GM23338 (cell line): ENCODE measurements around the gene RFK. TPM values are rescaled to one million over a fixed set of nuclear protein-coding genes. Genes with fewer than 3 reads are reported as not detected.

Source experiments
- ATAC-seq: fragments of 200-7000 bp; cut with Tn5 transposase; 3 replicates; pipeline ENCODE4 v1.9.1; 2020
- DNase-seq: peaks from one replicate; pipeline ENCODE4 v3.0.0-alpha.2; 2015; ENCODE audit warnings: low spot score
- H2AFZ ChIP-seq: fragments of 200-600 bp; sonication (generic); 2 replicates; pipeline ENCODE4 v1.8.0; 2016; ENCODE audit warnings: antibody characterized with exemption, mild to moderate bottlenecking, moderate library complexity
- H3F3A ChIP-seq: fragments of 200-600 bp; sonication (generic); replicated peaks from 2 replicates; pipeline ENCODE4 v1.8.0; 2017; ENCODE audit warnings: antibody characterized with exemption, mixed run types, low read depth
- H3K27ac ChIP-seq: fragments of 200-600 bp; sonication (generic); 2 replicates; pipeline ENCODE4 v1.6.1; 2016; ENCODE audit warnings: low read depth
- H3K27me3 ChIP-seq: fragments of 200-600 bp; sonication (generic); 2 replicates; pipeline ENCODE4 v1.8.0; 2016; ENCODE audit warnings: mild to moderate bottlenecking, mixed run types, moderate library complexity; ENCODE audit not compliant: insufficient read depth
- H3K36me3 ChIP-seq: fragments of 200-600 bp; sonication (generic); 2 replicates; pipeline ENCODE4 v1.8.0; 2016; ENCODE audit warnings: mild to moderate bottlenecking; ENCODE audit not compliant: insufficient read depth
- H3K4me1 ChIP-seq: fragments of 200-600 bp; sonication (generic); 2 replicates; pipeline ENCODE4 v1.8.0; 2016; ENCODE audit warnings: mild to moderate bottlenecking, moderate library complexity; ENCODE audit not compliant: insufficient read depth
- H3K4me2 ChIP-seq: fragments of 200-600 bp; sonication (generic); 2 replicates; pipeline ENCODE4 v1.7.1; 2017; ENCODE audit warnings: mixed run types
- H3K4me3 ChIP-seq: fragments of 200-600 bp; sonication (generic); 2 replicates; pipeline ENCODE4 v1.6.1; 2016; ENCODE audit warnings: mixed run types
- H3K79me2 ChIP-seq: fragments of 200-600 bp; sonication (generic); replicated peaks from 2 replicates; pipeline ENCODE4 v1.8.0; 2017; ENCODE audit warnings: mild to moderate bottlenecking; ENCODE audit not compliant: insufficient read depth
- H3K9me2 ChIP-seq: fragments of 200-600 bp; sonication (generic); 2 replicates; pipeline ENCODE4 v1.8.0; 2017; ENCODE audit not compliant: insufficient read depth
- H4K20me1 ChIP-seq: fragments of 200-600 bp; sonication (generic); replicated peaks from 2 replicates; pipeline ENCODE4 v1.8.0; 2017; ENCODE audit warnings: mild to moderate bottlenecking; ENCODE audit not compliant: insufficient read depth
- H3K27ac Mint-ChIP-seq: 2 replicates; pipeline ENCODE4 v1.8.0; 2020; ENCODE audit warnings: inconsistent platforms, mild to moderate bottlenecking, moderate library complexity, mixed read lengths
- H3K27me3 Mint-ChIP-seq: 3 replicates; pipeline ENCODE4 v1.8.0; 2022; ENCODE audit warnings: low read depth, mild to moderate bottlenecking, moderate library complexity, mixed read lengths, inconsistent platforms; ENCODE audit not compliant: insufficient read depth, poor library complexity
- H3K36me3 Mint-ChIP-seq: 3 replicates; pipeline ENCODE4 v1.8.0; 2021; ENCODE audit warnings: low read depth, mild to moderate bottlenecking, inconsistent platforms, moderate library complexity, mixed read lengths
- H3K4me1 Mint-ChIP-seq: 3 replicates; pipeline ENCODE4 v1.8.0; 2020; ENCODE audit warnings: mild to moderate bottlenecking, inconsistent platforms, mixed read lengths
- H3K4me3 Mint-ChIP-seq: 3 replicates; pipeline ENCODE4 v1.8.0; 2021; ENCODE audit warnings: moderate library complexity, mild to moderate bottlenecking, inconsistent platforms, mixed read lengths
- H3K9me3 Mint-ChIP-seq: 3 replicates; pipeline ENCODE4 v1.8.0; 2020; ENCODE audit warnings: moderate library complexity, mild to moderate bottlenecking, inconsistent platforms, mixed read lengths
- EZH2 ChIP-seq: fragments of 200-600 bp; sonication (generic); IDR thresholded peaks from one replicate; pipeline ENCODE4 v1.8.0; 2017; ENCODE audit warnings: antibody characterized with exemption, mild to moderate bottlenecking, low read depth; ENCODE audit not compliant: unreplicated experiment
- EZH2phosphoT487 ChIP-seq: fragments of 200-600 bp; sonication (generic); IDR thresholded peaks from one replicate; pipeline ENCODE4 v1.8.1; 2018; ENCODE audit warnings: antibody characterized with exemption; ENCODE audit not compliant: unreplicated experiment
- JUNB ChIP-seq: IDR thresholded peaks from one replicate; pipeline ENCODE4 v1.6.1; 2016; ENCODE audit warnings: antibody characterized with exemption; ENCODE audit not compliant: unreplicated experiment
- POLR2AphosphoS5 ChIP-seq: IDR thresholded peaks from 2 replicates; pipeline ENCODE4 v1.6.1; 2016; ENCODE audit warnings: antibody characterized with exemption, low read depth
- ZNF114 ChIP-seq: fragments of 250-450 bp; sonication (Bioruptor Pico); IDR thresholded peaks from 2 replicates; pipeline ENCODE4 v1.5.0; 2020; ENCODE audit warnings: mild to moderate bottlenecking, moderate library complexity
- ZNF331 ChIP-seq: fragments of 250-450 bp; sonication (Bioruptor Pico); IDR thresholded peaks from 2 replicates; pipeline ENCODE4 v1.5.0; 2020; ENCODE audit warnings: low read depth, mild to moderate bottlenecking, moderate library complexity
- polyA plus RNA-seq: library from polyadenylated mRNA; unstranded; fragments of >200 nt; fragmentation: Nextera tagmentation; extraction: Ambion mirVana; gene quantifications from 2 replicates; pipeline ENCODE4 v1.2.1, GENCODE V29; 2016
- total RNA-seq: library from RNA; depleted of rRNA; stranded (reverse); fragments of >200 nt; shearing (Covaris generic); gene quantifications from 2 replicates; pipeline ENCODE4 v1.2.3, GENCODE V29; 2014
- TF ChIP-seq, protein P1 (sequence below): fragments of 250-450 bp; sonication (Bioruptor Pico); IDR thresholded peaks from 2 replicates; pipeline ENCODE4 v1.5.0; 2020; ENCODE audit warnings: mild to moderate bottlenecking, moderate library complexity
- TF ChIP-seq, protein P2 (sequence below): IDR thresholded peaks from 2 replicates; pipeline ENCODE4 v1.6.1; 2016; ENCODE audit warnings: antibody characterized with exemption

RFK gene
- total and polyA plus RNA-seq, 2 experiments from 2014 or later: 15.2 to 15.4 TPM

DNA sequence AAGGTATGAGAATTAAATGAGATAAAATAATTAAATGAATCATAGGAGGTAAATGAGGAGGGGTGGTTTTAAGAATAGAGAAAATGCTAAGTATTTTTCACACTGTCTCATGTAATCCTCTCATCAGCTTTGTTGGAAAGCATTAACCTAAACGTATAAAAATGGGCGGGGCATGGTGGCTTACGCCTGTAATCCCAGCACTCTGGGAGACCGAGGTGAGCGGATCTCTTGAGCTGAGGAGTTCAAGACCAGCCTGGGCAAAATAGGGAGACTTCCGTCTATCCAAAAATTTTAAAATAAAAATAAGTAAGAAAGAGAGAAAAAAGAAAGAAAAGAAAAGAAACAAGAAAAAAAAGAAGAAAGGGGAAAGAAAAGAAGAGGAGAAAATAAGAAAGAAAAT, 1.9 kb upstream of the RFK start:
- H3K36me3 ChIP-seq: no peaks in the 10 kb centered on the region
- no peaks in the 10 kb centered on the region for H3K9me2 ChIP-seq
- no peak overlapping the region for H3K27ac ChIP-seq
- TF ChIP-seq JUNB (no peak), ZNF331 (no peak), EZH2 (no peak), POLR2AphosphoS5 (no peak), EZH2phosphoT487 (no peak), ZNF114 (no peak)
- TF ChIP-seq, protein P1, sequence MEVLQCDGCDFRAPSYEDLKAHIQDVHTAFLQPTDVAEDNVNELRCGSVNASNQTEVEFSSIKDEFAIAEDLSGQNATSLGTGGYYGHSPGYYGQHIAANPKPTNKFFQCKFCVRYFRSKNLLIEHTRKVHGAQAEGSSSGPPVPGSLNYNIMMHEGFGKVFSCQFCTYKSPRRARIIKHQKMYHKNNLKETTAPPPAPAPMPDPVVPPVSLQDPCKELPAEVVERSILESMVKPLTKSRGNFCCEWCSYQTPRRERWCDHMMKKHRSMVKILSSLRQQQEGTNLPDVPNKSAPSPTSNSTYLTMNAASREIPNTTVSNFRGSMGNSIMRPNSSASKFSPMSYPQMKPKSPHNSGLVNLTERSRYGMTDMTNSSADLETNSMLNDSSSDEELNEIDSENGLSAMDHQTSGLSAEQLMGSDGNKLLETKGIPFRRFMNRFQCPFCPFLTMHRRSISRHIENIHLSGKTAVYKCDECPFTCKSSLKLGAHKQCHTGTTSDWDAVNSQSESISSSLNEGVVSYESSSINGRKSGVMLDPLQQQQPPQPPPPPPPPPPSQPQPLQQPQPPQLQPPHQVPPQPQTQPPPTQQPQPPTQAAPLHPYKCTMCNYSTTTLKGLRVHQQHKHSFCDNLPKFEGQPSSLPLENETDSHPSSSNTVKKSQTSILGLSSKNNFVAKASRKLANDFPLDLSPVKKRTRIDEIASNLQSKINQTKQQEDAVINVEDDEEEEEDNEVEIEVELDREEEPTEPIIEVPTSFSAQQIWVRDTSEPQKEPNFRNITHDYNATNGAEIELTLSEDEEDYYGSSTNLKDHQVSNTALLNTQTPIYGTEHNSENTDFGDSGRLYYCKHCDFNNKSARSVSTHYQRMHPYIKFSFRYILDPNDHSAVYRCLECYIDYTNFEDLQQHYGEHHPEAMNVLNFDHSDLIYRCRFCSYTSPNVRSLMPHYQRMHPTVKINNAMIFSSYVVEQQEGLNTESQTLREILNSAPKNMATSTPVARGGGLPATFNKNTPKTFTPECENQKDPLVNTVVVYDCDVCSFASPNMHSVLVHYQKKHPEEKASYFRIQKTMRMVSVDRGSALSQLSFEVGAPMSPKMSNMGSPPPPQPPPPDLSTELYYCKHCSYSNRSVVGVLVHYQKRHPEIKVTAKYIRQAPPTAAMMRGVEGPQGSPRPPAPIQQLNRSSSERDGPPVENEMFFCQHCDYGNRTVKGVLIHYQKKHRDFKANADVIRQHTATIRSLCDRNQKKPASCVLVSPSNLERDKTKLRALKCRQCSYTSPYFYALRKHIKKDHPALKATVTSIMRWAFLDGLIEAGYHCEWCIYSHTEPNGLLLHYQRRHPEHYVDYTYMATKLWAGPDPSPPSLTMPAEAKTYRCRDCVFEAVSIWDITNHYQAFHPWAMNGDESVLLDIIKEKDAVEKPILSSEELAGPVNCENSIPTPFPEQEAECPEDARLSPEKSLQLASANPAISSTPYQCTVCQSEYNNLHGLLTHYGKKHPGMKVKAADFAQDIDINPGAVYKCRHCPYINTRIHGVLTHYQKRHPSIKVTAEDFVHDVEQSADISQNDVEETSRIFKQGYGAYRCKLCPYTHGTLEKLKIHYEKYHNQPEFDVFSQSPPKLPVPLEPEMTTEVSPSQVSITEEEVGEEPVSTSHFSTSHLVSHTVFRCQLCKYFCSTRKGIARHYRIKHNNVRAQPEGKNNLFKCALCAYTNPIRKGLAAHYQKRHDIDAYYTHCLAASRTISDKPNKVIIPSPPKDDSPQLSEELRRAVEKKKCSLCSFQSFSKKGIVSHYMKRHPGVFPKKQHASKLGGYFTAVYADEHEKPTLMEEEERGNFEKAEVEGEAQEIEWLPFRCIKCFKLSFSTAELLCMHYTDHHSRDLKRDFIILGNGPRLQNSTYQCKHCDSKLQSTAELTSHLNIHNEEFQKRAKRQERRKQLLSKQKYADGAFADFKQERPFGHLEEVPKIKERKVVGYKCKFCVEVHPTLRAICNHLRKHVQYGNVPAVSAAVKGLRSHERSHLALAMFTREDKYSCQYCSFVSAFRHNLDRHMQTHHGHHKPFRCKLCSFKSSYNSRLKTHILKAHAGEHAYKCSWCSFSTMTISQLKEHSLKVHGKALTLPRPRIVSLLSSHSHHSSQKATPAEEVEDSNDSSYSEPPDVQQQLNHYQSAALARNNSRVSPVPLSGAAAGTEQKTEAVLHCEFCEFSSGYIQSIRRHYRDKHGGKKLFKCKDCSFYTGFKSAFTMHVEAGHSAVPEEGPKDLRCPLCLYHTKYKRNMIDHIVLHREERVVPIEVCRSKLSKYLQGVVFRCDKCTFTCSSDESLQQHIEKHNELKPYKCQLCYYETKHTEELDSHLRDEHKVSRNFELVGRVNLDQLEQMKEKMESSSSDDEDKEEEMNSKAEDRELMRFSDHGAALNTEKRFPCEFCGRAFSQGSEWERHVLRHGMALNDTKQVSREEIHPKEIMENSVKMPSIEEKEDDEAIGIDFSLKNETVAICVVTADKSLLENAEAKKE (CRISPR knock-in tag): no peak
- TF ChIP-seq, protein P2, sequence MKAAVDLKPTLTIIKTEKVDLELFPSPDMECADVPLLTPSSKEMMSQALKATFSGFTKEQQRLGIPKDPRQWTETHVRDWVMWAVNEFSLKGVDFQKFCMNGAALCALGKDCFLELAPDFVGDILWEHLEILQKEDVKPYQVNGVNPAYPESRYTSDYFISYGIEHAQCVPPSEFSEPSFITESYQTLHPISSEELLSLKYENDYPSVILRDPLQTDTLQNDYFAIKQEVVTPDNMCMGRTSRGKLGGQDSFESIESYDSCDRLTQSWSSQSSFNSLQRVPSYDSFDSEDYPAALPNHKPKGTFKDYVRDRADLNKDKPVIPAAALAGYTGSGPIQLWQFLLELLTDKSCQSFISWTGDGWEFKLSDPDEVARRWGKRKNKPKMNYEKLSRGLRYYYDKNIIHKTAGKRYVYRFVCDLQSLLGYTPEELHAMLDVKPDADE: no peak
- Mint-ChIP-seq H3K4me3 (no peak overlapping the region), H3K4me1 (peaks cover 2% of the 10 kb centered on the region; the same call in 1 of the 3 replicates), H3K36me3 (peaks cover 12% of the 10 kb centered on the region; the same call in 2 of the 3 replicates), H3K27me3 (peaks cover 3% of the 10 kb centered on the region), H3K27ac (no peak overlapping the region), H3K9me3 (peaks cover 2% of the 10 kb centered on the region; the same call in 1 of the 3 replicates)
- peaks cover 10% of the 10 kb centered on the region for H3F3A ChIP-seq
- H3K27me3 ChIP-seq: no peaks in the 10 kb centered on the region
- peaks cover 19% of the 10 kb centered on the region for H3K79me2 ChIP-seq
- no peak overlapping the region for H2AFZ ChIP-seq
- ATAC-seq (no peak), DNase-seq (no peak)
- H3K4me2 ChIP-seq: no peak overlapping the region
- H4K20me1 ChIP-seq: no peaks in the 10 kb centered on the region
- no peak overlapping the region for H3K4me3 ChIP-seq
- no peaks in the 10 kb centered on the region; the same call in 1 of the 2 replicates for H3K4me1 ChIP-seq
